ENCODE measurements around the gene POP7. TPM values are rescaled to one million over a fixed set of nuclear protein-coding genes. Genes with fewer than 3 reads are reported as not detected.
"Not testable (repeated sequence)": the region's sequence is repeated elsewhere in the genome, so short reads cannot be mapped to it uniquely, and the experiment has no call there.

POP7 gene
- total RNA-seq (2014; rRNA removed; shearing (Covaris generic)), result 55.9 and 69.5 TPM in 2 replicates

DNA sequence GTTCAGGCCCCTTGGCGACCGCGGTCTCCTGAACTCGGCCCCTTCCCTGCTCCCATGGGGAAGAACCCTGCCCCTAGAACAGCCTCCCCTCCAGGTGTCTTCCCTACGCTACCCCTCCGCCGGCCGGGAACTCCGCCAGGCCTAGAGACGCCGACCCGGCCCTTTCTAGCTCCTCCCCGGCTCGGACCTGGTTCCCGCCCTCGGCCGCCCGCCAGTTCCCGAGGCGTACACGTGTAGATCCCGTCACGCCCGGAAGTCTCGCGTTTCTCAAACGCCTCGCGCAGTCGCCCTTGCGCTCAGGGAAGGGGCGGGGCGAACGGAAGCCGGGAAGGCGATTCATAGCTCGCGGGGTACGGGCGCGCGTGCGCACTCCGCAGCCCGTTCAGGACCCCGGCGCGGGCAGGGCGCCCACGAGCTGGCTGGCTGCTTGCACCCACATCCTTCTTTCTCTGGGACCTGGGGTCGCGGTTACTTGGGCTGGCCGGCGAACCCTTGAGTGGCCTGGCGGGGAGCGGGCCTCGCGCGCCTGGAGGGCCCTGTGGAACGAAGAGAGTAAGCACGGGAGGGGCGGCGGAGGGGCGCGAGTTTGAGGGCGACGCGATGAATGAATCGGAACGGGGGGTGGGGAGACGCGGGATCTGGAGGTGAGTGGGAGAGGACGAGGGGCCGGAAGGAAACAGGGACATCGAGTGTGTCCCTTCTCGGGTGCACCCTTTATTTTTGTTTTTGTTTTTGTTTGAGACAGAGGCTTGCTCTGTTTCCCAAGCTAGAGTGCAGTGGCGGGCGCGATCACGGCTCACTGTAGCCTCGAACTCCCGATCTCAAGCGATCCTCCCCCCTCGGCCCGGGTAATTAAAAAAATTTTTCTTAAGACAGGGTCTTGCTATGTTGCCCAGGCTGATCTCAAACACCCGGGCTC lies at the start of gene POP7:
Gene POP7, plus strand, starts transcription at position 369 of the 919 bp plus-strand sequence. CDS start 710 bp downstream, outside the sequence.
- peak; percentile 97 for DNase-seq (ENCODE audit: low read depth)

DNA sequence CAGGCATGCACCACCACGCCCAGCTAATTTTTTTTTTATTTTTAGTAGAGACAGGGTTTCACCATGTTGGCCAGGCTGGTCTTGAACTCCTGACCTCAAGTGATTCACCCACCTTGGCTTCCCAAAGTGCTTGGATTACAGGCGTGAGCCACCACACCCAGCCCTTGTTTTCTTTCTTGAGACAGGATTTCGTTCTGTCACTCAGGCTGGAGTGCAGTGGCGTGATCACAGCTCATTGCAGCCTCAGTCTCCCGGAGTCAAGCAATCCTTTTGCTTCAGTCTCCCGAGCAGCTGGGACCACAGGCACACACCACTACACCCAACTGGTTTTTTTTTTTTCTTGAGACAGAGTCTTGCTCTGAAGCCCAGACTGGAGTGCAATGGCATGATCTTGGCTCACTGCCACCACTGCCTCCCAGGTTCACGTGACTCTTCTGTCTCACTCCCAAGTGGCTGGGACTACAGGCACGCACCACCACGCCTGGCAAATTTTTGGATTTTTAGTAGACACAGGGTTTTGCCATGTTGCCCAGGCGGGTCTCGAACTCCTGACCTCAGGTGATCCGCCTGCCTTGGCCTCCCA lies 43.6 kb upstream of the POP7 start:
- DNase-seq (ENCODE audit: low read depth), result peak; percentile 18

DNA sequence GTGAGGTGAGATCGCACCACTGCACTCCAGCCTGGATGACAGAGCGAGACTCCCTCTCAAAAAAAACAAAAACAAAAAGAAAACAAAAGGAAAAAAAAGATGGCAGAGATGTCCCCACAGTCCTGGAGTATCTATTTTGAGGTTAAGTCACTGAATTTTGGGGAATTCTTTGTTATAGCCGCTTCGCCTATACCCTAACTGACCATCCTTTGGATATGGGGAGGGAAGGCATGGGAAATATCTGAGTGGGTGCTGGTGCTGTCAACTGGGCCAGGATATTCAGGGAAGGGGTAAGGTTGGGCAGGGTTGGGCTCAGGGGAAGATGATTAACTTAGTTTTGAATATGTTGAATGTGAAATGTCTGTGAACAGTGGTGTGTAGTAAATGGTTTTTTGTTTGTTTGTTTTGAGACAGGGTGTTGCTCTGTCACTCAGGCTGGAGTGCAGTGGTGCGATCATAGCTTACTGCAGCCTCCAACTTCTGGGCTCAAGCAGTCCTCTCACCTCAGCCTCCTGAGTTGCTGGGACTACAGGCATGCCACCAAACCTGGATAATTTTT lies 40.7 kb upstream of the POP7 start:
- DNase-seq (ENCODE audit: low read depth), result no peak

DNA sequence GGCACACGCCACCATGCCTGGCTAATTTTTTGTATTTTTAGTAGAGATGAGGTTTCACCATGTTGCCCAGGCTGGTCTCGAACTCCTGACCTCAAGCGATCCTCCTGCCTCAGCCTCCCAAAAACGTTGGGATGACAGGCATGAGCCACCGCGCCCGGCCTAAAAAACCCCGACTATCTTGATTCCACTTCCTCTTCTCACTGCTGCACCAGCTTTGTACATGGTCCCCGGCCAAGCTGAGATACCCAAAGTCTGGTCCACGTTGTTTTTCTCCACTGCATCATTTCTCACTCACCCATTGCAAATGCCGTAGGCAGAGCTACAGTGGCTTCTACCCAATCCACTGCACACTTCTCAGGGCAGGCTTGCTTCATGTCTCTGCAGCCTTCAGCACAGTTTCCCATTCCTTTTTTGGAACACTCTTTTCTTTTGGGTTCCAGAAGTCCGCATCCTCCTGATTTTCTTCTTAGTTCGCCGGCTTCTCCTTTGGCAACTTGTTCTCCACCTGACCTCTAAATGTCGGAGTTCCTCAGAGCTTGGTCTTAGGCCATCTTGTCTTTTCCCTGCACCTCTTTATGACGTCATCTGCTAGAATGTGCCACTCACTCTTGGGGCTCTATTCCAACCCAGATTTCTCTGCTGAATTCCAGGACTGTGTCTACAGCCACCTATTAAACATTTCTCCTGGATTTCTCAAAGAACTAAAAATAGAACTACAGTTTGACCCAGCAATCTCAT lies 38.4 kb upstream of the POP7 start:
- DNase-seq (ENCODE audit: low read depth), result no peak

- no peak for DNase-seq (ENCODE audit: low read depth)
Measured at GRCh38 chr7:100668069-100668449, 37.9 kb upstream of the POP7 start.

DNA sequence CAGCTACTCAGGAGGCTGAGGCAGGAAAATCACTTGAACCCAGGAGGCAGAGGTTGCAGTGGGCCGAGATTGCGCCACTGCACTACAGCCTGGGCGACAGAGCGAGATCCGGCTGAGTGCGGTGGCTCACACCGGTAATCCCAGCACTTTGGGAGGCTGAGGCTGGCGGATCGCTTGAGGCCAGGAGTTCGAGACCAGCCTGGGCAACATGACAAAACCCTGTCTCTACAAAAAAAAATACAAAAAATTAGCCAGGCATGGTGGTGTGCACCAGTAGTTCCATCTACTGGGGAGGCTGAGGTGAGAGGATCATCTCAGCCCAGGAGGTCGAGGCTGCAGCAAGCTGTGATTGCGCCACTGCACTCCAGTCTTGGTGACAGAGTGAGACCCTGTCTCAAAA lies 36.8 kb upstream of the POP7 start:
- DNase-seq (ENCODE audit: low read depth), result not testable (repeated sequence)

DNA sequence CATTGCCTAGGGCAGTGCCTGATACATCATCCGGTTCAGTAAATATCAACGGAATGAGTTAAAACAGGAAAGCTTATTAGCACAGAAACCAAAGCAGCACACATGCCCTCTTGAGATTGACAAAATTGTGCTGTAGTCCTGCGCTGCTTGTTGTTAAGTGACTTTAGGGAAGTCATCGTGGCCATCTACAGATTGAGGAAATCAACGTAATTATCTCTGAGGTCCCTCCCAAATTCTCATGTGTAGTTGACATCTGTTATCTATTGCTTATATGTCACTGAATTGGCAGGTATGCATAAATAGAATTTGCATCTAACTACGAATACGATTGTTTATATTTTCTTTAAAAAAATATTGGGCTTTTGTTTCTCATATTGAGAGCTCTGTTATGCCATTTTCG lies 35.8 kb upstream of the POP7 start:
- no peak for DNase-seq (ENCODE audit: low read depth)

DNA sequence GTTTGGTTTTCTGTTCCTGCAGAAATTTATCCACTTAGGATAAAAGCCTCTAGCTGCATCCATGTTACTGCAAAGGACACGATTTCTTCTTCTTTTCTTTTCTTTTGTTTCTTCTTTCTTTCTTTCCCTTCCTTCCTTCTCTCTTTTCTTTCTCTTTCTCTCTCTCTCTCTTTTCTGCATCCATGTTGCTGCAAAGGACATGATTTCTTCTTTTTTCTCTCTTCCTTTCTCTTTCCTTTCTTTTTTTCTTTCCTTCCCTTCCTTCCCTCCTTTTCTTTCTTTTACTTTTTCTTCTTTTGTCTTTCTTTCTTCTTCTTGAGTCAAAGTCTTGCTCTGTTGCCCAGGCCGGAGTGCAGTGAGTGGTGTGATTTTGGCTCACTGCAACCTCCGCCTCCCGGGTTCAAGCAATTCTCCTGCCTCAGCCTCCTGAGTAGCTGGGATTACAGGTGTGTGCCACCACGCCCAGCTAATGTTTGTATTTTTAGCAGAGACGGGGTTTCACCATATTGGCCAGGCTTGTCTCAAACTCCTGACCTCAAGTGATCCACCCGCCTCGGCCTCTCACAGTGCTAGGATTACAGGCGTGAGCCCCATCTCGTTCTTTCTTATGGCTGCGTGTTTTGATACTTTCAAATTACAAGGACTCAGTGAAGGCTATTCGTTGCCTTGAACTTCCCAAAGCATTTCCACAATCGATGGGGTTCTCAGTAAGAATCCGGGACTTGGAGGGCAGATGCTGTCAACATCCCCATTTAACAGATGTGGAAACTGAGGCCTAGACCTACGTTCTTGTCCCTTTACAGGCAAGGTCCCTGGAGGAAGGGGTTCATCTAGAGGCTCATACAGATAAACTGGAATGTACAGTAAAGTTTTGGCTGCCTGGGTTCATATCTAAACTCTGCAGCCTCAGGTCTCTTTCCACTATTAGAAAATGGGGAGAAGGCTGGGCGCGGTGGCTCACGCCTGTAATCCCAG lies 34.3 kb upstream of the POP7 start:
- no peak for DNase-seq (ENCODE audit: low read depth)

DNA sequence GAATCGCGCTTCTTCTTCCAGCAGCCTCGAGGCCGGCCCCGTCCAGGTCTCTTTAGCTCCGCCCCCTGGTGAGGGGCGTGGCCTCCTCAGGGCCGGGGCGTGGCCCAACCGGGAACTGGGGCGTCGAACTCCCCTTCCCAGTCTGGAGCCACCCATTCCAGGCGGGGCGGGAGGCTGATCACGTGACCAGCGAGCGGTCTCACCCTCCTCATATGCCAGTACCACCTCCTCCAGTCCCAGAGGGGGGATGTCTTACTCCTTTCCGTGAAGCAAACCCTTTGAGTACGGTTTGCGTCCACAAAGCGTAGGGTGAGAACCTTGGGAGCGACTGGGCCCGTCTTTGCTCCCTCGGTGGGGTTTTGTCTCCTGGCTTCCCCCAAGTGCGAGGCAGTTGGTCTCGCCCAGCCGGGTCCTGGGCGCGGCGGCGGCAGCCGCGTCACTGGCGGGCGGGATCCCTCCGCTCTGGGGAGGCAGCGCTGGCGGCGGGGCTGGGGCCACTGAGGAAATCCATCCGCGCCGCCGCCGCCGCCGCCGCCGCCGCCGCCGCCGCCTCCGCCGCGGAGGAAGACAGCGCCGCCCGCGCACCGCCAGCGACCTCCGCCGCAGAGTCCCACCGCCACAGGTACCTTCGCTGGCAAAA lies 32.5 kb upstream of the POP7 start, which contains the start of gene GNB2:
Gene GNB2, plus strand, starts transcription at position 439 of the 640 bp plus-strand sequence. CDS start 2,526 bp downstream, outside the sequence.
- peak; percentile 98 for DNase-seq (ENCODE audit: low read depth)

DNA sequence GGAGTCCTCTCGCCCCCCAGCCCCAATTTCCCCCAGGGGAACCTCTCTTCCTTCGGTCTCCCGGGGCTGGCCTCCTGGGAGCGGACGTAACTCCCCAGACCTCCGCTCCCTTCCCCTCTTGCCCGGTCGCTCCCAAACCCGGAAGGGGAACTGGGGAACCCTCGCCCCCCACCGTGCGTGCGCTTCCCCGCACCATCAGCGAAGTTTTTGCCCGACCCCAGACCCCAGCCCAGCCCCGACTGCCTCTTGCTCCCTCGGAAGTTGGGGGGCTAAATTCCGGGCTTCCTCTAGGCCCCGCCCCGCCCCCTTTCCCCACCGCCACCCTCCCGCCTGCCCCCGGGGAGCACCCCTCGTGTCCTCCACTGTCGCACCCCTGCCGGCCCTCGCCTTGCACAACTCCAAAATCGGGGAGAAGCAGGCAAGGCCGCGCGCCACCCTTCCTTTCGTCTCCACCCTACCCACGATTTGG lies 31.9 kb upstream of the POP7 start:
- peak; percentile 51 for DNase-seq (ENCODE audit: low read depth)

DNA sequence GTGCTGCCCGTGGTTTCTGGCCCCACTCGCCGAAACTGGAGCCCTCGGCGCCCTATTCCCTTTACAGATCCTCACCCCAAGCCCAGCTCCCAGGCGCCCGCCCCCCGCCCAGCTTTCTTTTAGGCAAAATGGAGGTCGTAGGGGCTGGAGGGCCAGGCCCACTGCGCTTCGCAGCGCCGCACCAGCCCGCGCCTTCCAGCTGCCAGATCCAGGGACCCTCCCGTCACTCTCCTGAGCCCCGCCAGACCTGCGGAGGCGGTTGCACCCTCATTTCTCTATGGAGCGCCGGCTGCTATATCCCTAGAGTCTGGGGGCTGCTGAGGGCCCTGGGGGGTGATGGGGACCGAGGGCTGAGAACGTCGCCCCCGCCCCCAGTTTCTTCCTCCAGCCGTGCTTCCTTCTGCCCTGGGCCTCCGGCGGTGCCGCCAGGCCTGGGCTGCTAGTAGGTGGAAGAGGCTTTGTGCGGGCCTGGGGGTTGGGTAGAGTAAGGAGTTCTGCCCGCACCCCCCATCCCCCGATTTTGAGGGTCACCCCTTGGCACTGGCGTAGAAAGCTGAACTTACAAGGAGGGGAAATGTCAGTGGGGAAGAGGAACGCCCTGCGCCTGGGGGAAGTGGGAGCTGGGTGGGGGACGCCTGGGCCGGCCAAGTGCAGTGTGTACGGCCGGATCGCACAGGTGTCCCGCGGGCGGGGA lies 31.4 kb upstream of the POP7 start:
- DNase-seq (ENCODE audit: low read depth), result no peak

GRCh38 chr7:100675105-100675451 lies 30.8 kb upstream of the POP7 start:
- DNase-seq (ENCODE audit: low read depth), result no peak

GRCh38 chr7:100675581-100676350 lies 30.2 kb upstream of the POP7 start:
- no peak for DNase-seq (ENCODE audit: low read depth)

DNA sequence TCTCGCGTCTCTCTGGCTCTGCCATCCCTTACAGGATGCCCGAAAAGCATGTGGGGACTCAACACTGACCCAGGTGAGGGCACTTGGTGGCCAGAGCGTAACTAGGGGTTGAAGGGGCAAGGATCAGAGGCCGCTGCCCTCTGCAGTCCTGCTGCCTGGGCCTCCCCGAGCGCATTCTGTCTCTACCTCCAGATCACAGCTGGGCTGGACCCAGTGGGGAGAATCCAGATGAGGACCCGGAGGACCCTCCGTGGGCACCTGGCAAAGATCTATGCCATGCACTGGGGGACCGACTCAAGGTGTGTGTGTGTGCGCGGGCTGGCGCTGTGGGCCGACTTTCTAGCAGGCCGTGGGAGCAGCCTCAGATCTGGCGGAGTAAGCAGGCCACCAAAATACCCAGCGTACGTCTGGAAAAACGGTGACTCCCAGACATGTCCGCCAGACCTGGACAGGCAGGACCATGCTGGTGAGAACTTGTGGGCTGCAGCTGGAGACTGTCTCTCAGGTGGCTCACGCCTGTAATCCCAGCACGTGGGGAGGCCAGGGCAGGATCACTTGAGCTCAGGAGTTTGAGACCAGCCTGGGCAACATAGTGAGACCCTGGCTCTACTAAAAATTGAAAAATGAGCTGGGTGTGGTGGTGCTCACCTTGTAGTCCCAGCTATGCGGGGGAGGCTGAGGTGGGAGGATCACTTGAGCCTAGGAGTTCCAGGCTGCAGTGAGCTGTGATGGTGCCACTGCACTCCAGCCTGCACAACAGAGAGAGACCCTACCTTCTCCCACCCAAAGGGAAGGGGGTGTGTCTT lies 29.2 kb upstream of the POP7 start:
- no peak for DNase-seq (ENCODE audit: low read depth)

DNA sequence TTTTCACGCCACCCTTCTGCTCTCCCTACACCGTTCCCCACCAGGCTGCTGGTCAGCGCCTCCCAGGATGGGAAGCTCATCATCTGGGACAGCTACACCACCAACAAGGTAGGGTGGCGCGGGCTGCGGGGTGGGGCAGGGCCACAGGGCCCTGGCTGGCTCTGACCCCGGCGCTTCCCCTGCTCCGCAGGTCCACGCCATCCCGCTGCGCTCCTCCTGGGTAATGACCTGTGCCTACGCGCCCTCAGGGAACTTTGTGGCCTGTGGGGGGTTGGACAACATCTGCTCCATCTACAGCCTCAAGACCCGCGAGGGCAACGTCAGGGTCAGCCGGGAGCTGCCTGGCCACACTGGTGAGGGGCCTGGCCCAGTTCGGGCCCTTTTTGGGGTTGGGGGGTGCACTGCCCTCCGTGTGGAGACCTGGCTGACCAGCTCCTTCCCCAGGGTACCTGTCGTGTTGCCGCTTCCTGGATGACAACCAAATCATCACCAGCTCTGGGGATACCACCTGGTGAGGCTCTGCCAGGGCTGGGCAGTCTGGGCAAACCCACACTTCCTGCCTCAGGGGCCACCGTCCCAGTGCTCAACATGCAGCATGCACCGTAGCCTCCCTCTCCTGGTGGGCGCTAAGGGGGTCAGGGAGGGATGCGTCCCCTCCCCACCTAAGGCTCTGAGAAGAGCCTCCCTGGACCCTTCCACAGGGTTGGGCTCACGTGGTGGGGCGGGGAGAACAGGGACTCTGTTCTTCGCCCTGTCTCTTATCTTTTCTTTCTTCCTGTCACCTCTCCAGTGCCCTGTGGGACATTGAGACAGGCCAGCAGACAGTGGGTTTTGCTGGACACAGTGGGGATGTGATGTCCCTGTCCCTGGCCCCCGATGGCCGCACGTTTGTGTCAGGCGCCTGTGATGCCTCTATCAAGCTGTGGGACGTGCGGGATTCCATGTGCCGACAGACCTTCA lies 28.3 kb upstream of the POP7 start:
- DNase-seq (ENCODE audit: low read depth), result no peak

DNA sequence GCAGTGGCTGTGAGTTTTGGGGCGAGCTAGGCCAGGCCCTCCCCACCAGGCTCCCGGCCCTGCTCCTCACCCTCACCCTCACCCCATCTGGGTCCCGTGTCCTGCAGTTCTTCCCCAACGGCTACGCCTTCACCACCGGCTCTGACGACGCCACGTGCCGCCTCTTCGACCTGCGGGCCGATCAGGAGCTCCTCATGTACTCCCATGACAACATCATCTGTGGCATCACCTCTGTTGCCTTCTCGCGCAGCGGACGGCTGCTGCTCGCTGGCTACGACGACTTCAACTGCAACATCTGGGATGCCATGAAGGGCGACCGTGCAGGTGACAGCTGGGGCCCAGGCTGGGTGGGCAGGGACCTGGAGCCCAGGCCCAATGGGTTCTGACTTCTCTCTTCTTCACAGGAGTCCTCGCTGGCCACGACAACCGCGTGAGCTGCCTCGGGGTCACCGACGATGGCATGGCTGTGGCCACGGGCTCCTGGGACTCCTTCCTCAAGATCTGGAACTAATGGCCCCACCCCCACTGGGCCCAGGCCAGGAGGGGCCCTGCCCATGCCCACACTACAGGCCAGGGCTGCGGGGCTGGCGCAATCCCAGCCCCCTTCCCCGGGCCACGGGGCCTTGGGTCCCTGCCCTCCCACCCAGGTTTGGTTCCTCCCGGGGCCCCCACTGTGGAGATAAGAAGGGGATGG lies 27.5 kb upstream of the POP7 start:
- no peak for DNase-seq (ENCODE audit: low read depth)
